ENCODE measurements around the gene DRC1. TPM values are rescaled to one million over a fixed set of nuclear protein-coding genes. Genes with fewer than 3 reads are reported as not detected.

The DRC1 gene
- total RNA-seq, 1 experiment from 2014 or later: not detected

GRCh38 chr2:26400723-26401122 is 997 bp upstream of the DRC1 start:
- no peaks in the 10 kb centered on the region for H3K79me2 ChIP-seq (ENCODE audit: insufficient read depth, low read length)
- ChIA-PET POLR2A (no interaction called here), CTCF (interaction anchor here (0.6 kb wide), 1 partner anchor 17 kb away, joined by 3 read pairs; no protein-coding TSS in a partner anchor), RAD21 (ENCODE audit: low non-redundant PET in 1 of 2, low total read pairs in 2 of 2, uncharacterized antibody in 2 of 2, unreplicated experiment in 2 of 2) (no interaction called here)
- intact Hi-C loops (cut with micrococcal nuclease): no loop called here
- H3K4me1 ChIP-seq (ENCODE audit: control insufficient read depth in 1 of 2, insufficient read depth in 2 of 2, low read length in 2 of 2): no peaks in the 10 kb centered on the region
- no peaks in the 10 kb centered on the region for H3K27me3 ChIP-seq (ENCODE audit: insufficient read depth, low read length)
- TF ChIP-seq EGR1 (IDR thresholded peaks at IDR 0.05; ENCODE audit: low read depth): no peak
- TF ChIP-seq ATF3 (IDR thresholded peaks at IDR 0.05): no peak
- no peak for TF ChIP-seq FOSL1 (IDR thresholded peaks at IDR 0.05; ENCODE audit: low read depth)
- no peak for TF ChIP-seq SRF (IDR thresholded peaks at IDR 0.05; ENCODE audit: low read depth)
- TF ChIP-seq ZBTB33 (IDR thresholded peaks at IDR 0.05; ENCODE audit: extremely low read depth, insufficient replicate concordance, low read length): no peak
- TF ChIP-seq CTCF (IDR thresholded peaks at IDR 0.05 in 2 of 3, conservative IDR thresholded peaks at IDR 0.05 in 1 of 3; ENCODE audit: borderline replicate concordance in 1 of 3, insufficient read depth in 1 of 3, low read depth in 2 of 3, low read length in 2 of 3): no peak
- no peak for TF ChIP-seq POLR2AphosphoS5 (IDR thresholded peaks at IDR 0.05; ENCODE audit: low read depth, low read length)
- no peak for TF ChIP-seq ZNF274 (IDR thresholded peaks at IDR 0.05; ENCODE audit: low read depth, low read length)
- no peak for TF ChIP-seq EZH2phosphoT487 (IDR thresholded peaks at IDR 0.05; ENCODE audit: borderline replicate concordance)
- TF ChIP-seq YY1 (IDR thresholded peaks at IDR 0.05; ENCODE audit: extremely low read depth, insufficient replicate concordance, low read depth, low read length): no peak
- TF ChIP-seq EZH2 (IDR thresholded peaks at IDR 0.05): no peak
- no peak for TF ChIP-seq SIN3A (IDR thresholded peaks at IDR 0.05; ENCODE audit: low read depth)
- no peak for TF ChIP-seq ELF1 (IDR thresholded peaks at IDR 0.05; ENCODE audit: borderline replicate concordance, low read depth)
- no peak for TF ChIP-seq CBX3 (IDR thresholded peaks at IDR 0.05; ENCODE audit: low read depth)
- no peak for TF ChIP-seq POLR2A (IDR thresholded peaks at IDR 0.05; ENCODE audit: borderline replicate concordance, extremely low read depth, insufficient read depth, insufficient read length)
- no peak for TF ChIP-seq CEBPB (IDR thresholded peaks at IDR 0.05; ENCODE audit: low read depth)
- no peak for TF ChIP-seq SP1 (IDR thresholded peaks at IDR 0.05; ENCODE audit: low read depth)
- no peak for TF ChIP-seq TCF7L2 (IDR thresholded peaks at IDR 0.05; ENCODE audit: borderline replicate concordance, extremely low read depth, insufficient read depth, insufficient read length)
- H2AFZ ChIP-seq (ENCODE audit: low read depth, low read length, poor library complexity, severe bottlenecking): no peak overlapping the region
- H3K9ac ChIP-seq (ENCODE audit: low read length): no peak overlapping the region
- no peaks in the 10 kb centered on the region for H4K20me1 ChIP-seq (ENCODE audit: insufficient read depth)
- ATAC-seq (no peak), DNase-seq (ENCODE audit: low read depth, low spot score) (no peak)
- no peak overlapping the region for H3K27ac ChIP-seq (ENCODE audit: low read depth, low read length)
- no peak overlapping the region for H3K4me2 ChIP-seq (ENCODE audit: low read length)
- 0 out of 4 replicates have a peak, but pooled peaks cover 0 to 2% of the 10 kb centered on the region in 2 experiments for H3K36me3 ChIP-seq (ENCODE audit: control insufficient read depth in 1 of 2, insufficient read depth in 2 of 2, low read length in 2 of 2)
- no peak overlapping the region for H3K4me3 ChIP-seq (replicated peaks in 1 of 2; ENCODE audit: low read depth in 1 of 2, low read length in 2 of 2)
- no TSS peak for BruUV-seq (replicated peaks)
- H3K9me3 ChIP-seq (ENCODE audit: control insufficient read depth in 1 of 2, insufficient read depth in 1 of 2, low read depth in 1 of 2, low read length in 2 of 2): no peaks in the 10 kb centered on the region
- H3K9me2 ChIP-seq (ENCODE audit: insufficient read depth): no peaks in the 10 kb centered on the region
